ENCODE data around the gene RGS5.

RGS5 gene

GRCh38 chr1:163145435-163145834 is 57.3 kb downstream of the RGS5 start:
- no peak for DNase-seq (ENCODE audit: low spot score)

GRCh38 chr1:163144418-163144817 is 58.3 kb downstream of the RGS5 start:
- no peak for DNase-seq (ENCODE audit: low spot score)

- DNase-seq (ENCODE audit: low spot score): no peak
These were observed 60.6 kb downstream of the RGS5 start for GRCh38 chr1:163142152-163142551.

DNA sequence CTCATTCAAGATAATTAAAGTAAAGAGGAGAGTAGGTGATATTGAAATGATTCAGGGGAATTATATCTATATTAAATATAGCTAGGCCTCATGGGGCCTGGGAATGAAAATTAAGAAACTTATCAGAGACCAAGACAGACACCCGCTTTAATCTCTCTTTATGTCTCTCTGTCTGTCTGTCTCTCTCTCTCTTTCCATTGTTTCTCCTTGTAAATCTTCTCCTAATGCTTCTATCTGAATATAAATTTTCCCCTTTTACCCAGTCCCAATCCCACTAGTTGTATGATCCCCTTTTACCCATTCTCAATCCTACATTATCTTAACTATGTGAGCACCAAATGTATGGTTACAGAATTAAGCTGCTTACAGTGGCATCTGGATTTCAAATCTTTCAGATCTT is 61.2 kb downstream of the RGS5 start:
- DNase-seq (ENCODE audit: low spot score): no peak

GRCh38 chr1:163137556-163138265 is 65.0 kb downstream of the RGS5 start:
- DNase-seq (ENCODE audit: low spot score): no peak

GRCh38 chr1:163131981-163132380 is 70.7 kb downstream of the RGS5 start:
- no peak for DNase-seq (ENCODE audit: low spot score)

DNA sequence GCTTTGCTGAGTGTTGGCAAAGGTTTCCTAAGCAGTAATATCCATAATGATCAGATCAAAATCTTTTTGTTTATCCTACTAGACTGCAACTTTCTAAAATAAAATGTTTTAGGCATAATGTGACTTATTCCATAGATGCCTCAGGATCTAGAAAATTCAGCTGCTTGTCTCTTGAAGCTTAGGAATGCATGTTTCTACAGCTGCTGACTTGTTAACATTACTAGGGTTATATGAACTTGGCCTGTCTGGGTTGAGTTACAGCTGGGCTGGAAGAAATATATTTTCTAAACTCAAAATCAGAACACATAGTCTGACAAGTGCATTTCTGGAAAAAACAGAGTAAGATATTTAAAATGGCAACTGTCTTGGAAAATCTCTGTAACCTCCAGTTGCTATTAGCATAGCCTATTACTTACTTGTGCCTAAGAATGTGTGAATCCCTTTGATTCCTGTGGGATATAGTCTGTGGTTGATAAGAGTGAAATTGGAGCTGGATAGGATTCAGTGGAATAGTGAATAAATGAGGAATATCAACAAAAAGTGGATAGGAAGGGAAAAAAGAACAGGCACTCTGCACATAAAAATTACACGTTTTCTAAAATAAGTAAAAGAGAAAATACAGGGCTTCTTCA is 72.4 kb downstream of the RGS5 start:
- no peak for DNase-seq (ENCODE audit: low spot score)

GRCh38 chr1:163128282-163128681 is 74.4 kb downstream of the RGS5 start:
- no peak for DNase-seq (ENCODE audit: low spot score)

GRCh38 chr1:163124812-163125211 is 77.9 kb downstream of the RGS5 start:
- no peak for DNase-seq (ENCODE audit: low spot score)

DNA sequence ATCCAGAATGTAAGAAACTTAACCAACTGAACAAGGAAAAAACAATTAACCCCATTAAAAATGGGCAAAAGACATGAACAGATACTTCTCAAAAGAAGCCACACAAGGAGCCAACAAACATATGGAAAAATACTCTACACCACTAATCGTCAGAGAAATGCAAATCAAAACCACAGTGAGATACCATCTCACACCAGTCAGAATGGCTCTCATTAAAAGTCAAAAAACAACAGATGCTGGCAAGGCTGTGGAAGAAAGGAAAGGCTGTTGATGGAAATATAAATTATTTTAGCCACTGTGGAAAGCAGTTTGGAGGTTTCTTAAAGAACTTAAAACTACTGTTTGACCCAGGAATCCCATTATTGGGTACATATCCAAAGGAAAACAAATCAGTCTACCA is 82.3 kb downstream of the RGS5 start:
- DNase-seq (ENCODE audit: low spot score): no peak

DNA sequence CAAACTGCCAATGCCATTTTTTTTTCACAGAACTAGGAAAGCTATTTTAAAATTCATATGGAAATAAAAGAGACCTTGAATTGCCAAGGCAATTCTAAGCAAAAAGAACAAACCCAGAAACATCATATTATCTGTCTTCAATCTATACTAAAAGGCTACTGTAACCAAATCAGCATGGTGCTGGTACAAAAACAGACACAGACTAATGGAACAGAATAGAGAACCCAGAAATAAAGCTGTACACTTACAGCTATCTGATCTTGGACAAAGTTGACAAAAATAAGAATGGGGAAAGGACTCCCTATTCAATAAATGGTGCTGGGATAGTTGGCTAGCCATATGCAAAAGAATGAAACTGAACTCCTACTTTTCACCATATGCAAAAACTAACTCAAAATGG is 83.0 kb downstream of the RGS5 start:
- DNase-seq (ENCODE audit: low spot score): no peak

- DNase-seq (ENCODE audit: low spot score): no peak
These were observed 86.8 kb downstream of the RGS5 start for GRCh38 chr1:163115887-163116286.

DNA sequence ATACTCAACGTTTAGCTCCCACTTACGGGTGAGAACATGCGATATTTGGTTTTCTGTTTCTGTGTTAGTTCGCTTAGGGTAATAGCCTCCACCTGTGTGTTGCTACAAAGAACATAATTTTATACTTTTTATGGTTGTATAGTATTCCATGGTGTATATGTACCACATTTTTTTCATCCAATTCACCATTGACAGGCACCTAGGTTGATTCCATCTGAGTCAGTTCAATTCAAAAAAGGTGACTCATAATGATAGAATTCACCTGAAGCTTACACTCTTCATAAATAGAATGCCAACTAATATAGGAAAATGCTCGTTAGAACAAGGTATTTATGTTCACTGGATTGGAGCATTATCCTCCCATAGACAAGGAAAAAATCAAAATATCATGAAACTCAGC is 95.1 kb downstream of the RGS5 start:
- no peak for DNase-seq (ENCODE audit: low spot score)

DNA sequence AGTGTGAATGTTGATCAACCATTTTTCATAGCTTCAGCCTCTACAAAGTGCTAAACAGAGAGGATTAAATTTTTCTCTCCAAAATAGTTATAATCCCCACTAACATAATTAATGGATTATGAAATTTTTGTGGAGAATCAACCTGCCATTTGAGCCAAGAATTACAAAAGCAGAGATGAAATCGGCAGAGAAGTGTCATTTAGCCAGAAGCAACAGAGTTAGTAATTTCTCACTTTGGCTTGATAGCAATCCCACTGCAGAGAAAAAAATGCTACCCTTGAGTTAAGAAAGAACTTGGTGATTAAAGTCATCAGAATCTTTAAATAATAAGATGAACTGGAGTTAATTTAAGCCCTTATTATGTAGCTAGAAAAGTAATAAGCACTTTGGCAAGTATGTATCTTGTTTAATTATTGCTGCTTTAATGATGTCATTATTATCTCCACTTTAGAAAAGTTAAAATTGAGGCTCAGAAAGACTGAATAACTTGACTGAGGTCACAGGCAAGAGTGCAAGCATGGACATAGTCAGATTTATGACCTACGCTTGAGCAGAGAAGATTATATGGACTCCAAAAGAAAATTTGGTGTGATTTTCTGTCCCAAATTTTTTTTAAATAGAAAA is 96.2 kb downstream of the RGS5 start:
- no peak for DNase-seq (ENCODE audit: low spot score)

DNA sequence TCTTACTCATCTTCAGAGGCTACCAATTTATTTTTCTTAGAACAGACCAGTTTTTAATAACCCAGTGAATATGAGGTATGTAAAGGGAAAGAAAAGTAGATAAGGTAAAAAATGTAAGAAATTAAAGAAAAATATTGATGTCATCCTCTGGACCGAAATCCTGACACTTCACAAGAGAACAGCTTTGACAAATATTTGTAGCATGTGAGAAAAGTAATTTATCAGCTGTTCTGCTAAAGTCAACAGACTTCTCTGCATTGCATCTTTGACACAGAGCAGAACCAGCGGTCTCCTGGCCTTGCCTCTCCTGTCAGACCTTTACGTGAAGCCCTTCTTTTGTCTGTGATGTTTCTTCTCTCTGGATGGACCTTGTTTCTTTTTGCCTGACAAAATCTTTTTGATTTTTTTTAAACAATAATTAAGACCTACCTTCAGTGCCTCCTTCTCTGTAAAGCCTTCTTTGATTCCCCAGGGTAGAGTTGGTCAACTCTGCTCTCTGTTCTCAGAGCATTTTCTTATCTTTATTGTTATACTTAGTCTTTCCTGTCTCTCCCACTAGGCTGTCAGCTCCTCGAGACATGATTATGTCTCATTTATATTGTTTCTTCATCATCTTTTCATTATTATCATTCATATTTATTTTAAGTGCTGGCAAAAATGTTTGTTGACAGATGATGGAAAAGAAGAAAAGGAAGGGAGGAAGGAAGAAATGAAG is 98.2 kb downstream of the RGS5 start:
- DNase-seq (ENCODE audit: low spot score): no peak

DNA sequence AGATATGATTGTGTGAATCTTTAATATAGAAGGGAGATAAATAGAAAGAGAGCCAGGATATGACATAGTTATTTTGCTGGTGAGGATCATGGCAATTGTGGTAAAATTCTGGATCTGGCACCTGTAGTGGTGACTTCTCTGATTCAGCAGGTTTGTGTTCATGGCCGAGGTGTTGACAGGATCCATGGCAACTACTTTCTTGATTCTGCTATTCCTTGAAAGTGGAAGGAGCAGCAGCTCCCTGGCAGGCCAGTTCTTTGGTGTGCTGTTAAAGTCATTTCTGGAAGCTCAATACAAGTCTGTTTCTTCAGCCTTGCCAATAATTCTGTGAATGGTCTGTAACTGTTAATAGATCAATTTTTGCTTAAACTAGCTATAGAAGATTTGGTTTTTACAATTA is 100.1 kb downstream of the RGS5 start:
- DNase-seq (ENCODE audit: low spot score): no peak

- no peak for DNase-seq (ENCODE audit: low spot score)
These were observed 107.5 kb downstream of the RGS5 start for GRCh38 chr1:163095213-163095612.

- no peak for DNase-seq (ENCODE audit: low spot score)
These were observed 108.1 kb downstream of the RGS5 start for GRCh38 chr1:163094589-163094988.

- DNase-seq (ENCODE audit: low spot score): no peak
These were observed 108.5 kb downstream of the RGS5 start for GRCh38 chr1:163094182-163094581.

GRCh38 chr1:163093579-163093978 is 109.1 kb downstream of the RGS5 start:
- no peak for DNase-seq (ENCODE audit: low spot score)

- no peak for DNase-seq (ENCODE audit: low spot score)
These were observed 109.5 kb downstream of the RGS5 start for GRCh38 chr1:163093169-163093568.

Measured in CD4-positive, alpha-beta T cell treated with Interleukin-2 at 100 ng/mL for 4 hours (primary cell).